ENCODE results near the gene LRFN3. TPM values are rescaled to one million over a fixed set of nuclear protein-coding genes. Genes with fewer than 3 reads are reported as not detected.
A peak's percentile ranks its signal among the peaks of the same experiment; 100 is the strongest.
"Not testable (repeated sequence)": the region's sequence is repeated elsewhere in the genome, so short reads cannot be mapped to it uniquely, and the experiment has no call there.

Gene LRFN3, protein sequence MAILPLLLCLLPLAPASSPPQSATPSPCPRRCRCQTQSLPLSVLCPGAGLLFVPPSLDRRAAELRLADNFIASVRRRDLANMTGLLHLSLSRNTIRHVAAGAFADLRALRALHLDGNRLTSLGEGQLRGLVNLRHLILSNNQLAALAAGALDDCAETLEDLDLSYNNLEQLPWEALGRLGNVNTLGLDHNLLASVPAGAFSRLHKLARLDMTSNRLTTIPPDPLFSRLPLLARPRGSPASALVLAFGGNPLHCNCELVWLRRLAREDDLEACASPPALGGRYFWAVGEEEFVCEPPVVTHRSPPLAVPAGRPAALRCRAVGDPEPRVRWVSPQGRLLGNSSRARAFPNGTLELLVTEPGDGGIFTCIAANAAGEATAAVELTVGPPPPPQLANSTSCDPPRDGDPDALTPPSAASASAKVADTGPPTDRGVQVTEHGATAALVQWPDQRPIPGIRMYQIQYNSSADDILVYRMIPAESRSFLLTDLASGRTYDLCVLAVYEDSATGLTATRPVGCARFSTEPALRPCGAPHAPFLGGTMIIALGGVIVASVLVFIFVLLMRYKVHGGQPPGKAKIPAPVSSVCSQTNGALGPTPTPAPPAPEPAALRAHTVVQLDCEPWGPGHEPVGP
- 28.0 TPM for polyA plus RNA-seq (2013, experiment 1 of 4)
- 33.3 TPM for polyA plus RNA-seq (2013, experiment 2 of 4)
- 34.4 TPM for polyA plus RNA-seq (2013, experiment 3 of 4)
- polyA plus RNA-seq (2013, experiment 4 of 4), result 32.7 TPM

DNA sequence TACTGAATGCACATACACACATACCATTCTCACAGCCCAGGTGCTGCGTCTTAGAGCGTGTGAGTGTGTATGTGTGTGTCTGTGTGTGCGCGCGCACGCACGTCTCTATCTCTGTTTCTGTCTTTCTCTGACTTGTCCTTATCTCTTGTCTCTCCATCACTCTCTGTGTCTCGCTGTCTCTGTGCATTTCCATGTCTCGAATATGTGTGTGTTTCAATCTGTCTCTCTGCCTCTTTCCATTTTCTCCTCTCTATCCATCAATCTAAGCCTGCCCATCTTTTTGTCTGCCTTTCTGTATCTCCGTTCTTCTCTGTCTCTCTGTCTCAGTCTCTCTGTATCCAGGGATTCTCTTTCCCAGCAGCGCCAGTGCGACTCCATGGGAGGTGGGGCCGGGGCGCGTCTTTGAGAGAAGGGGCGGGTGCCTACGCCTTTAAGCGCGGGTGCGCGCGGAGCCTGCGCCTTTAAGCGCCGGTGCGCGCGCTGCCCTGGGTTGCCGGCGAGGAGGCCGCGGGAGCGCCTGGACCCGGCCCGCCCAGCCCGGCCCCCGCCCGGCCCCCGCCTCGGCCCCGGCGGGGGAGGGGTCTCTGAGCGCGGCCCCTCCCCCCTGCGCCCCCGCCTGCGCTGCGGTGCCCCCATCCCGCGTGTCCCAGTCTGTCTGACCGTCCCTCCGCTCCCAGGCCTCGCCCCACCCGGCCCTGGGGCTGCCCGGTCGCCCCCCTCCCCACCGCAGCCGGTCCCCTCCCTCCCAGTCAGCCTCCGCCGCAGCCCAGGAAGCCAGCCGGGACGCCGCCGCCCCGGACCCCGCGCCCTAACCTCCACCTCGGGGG is at the start of gene LRFN3:
Gene LRFN3 (plus strand): TSS at position 464 of the 827 bp plus-strand sequence. CDS start 3,052 bp downstream, outside the sequence.
- H3K4me1 ChIP-seq (ENCODE audit: control insufficient read depth, insufficient read depth, low read length), result peaks cover 5% of the 10 kb centered on the region
- H3K9me3 ChIP-seq (ENCODE audit: control insufficient read depth, low read length), result no peaks in the 10 kb centered on the region
- 8 to 10% methylated on average over 68 of the region's 68 CpGs for WGBS, 2 experiments
- no peak within 1 kb of the TSS for H3K27ac ChIP-seq (ENCODE audit: insufficient read depth, low read depth, low read length, poor library complexity, severe bottlenecking)
- peaks cover 9% of the 10 kb centered on the region for H3K36me3 ChIP-seq (ENCODE audit: control insufficient read depth, insufficient read depth, low read length)
- H3K4me3 ChIP-seq (ENCODE audit: insufficient read depth, low read depth, low read length), result peak within 1 kb of the TSS; percentile 59
- no peaks in the 10 kb centered on the region for H3K27me3 ChIP-seq (ENCODE audit: control insufficient read depth, insufficient read depth, low read length, poor library complexity, severe bottlenecking)

DNA sequence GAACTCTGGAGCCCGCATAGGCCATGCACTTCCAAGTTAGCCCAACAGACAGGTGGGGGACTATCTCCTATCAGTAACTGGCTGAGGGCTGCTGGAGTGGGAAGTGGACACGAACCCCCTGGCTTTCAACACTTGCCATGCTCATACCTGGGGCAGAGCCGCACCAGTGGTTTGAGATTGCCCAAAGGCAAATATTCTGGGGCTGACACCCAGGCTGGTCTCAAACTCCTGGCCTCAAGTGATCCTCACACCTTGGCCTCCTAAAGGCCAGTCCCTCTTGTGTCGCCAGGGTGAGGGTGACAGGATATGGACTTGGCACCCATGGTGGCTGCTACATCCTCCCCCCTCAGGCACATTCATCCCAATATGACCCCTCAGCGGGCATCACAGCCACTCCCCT is 49.0 kb upstream of the LRFN3 start:
- H3K9me3 ChIP-seq (ENCODE audit: control insufficient read depth, low read length), result no peaks in the 10 kb centered on the region
- H3K36me3 ChIP-seq (ENCODE audit: control insufficient read depth, insufficient read depth, low read length), result peaks cover 13% of the 10 kb centered on the region
- no peaks in the 10 kb centered on the region for H3K27me3 ChIP-seq (ENCODE audit: control insufficient read depth, insufficient read depth, low read length, poor library complexity, severe bottlenecking)
- H3K27ac ChIP-seq (ENCODE audit: insufficient read depth, low read depth, low read length, poor library complexity, severe bottlenecking), result no peak overlapping the region
- no peak overlapping the region for H3K4me3 ChIP-seq (ENCODE audit: insufficient read depth, low read depth, low read length)
- H3K4me1 ChIP-seq (ENCODE audit: control insufficient read depth, insufficient read depth, low read length), result no peaks in the 10 kb centered on the region
- 94 to 96% methylated on average over 5 of the region's 5 CpGs for WGBS, 2 experiments

DNA sequence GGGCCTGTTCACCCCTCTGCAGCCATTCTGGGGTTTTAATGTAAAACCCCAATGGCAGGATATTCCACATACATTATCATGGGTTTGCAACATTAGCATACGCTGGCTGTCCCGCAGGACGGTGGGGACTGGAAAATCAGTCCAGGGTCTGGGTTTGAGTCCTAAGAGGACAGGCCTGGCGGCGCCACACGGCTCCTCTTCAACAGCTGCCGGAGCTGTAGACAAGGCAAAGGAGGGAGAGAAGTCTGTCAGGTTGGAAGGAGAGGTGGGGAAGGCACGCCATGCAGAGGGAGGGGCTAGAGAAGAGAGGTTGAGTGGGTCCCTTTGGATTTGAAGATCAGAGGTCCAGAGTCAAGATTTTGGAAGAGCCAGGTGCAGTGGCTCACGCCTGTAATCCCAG is 47.8 kb upstream of the LRFN3 start:
- H3K4me1 ChIP-seq (ENCODE audit: control insufficient read depth, insufficient read depth, low read length), result no peaks in the 10 kb centered on the region
- no peak overlapping the region for H3K27ac ChIP-seq (ENCODE audit: insufficient read depth, low read depth, low read length, poor library complexity, severe bottlenecking)
- no peak overlapping the region for H3K4me3 ChIP-seq (ENCODE audit: insufficient read depth, low read depth, low read length)
- no peaks in the 10 kb centered on the region for H3K9me3 ChIP-seq (ENCODE audit: control insufficient read depth, low read length)
- WGBS, 2 experiments, result 95% methylated on average over 9 of the region's 9 CpGs
- peaks cover 13% of the 10 kb centered on the region for H3K36me3 ChIP-seq (ENCODE audit: control insufficient read depth, insufficient read depth, low read length)
- H3K27me3 ChIP-seq (ENCODE audit: control insufficient read depth, insufficient read depth, low read length, poor library complexity, severe bottlenecking), result no peaks in the 10 kb centered on the region

DNA sequence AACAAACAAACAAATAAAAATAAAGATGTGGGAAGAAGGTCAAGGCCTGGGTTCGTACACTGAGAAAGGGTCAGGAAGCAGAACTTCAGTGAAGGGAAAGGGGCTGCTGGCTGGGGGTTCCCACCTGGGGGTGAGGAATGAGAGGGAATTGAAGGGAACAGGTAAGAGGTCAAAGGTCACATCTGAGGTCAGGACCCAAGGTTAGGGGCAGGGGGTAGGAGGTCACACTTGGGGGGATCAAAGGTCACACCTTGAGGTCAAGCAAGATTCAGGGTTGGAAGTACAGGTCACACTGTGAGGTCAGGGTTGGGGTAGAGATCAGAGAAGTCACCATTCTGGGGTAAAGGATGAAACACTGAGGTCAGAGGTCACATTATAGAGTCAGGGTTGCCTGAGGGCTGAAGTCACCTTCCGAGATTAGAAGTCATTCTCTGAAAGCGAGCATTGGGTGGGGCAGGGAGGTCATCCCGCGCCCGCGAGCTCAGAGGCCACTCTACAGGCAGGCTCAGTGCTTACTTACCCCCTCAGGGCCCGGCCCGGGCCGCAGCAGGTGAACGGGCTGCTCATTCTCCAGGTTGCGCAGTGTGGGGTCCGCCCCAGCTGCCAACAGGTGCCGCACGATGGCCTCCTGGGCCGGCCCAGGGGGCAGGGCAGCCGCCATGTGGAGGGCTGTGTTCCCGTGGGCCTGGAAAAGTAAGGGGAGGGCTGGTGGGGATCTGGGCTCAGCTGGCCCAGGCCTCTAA is 46.6 kb upstream of the LRFN3 start:
- 94 to 95% methylated on average over 18 of the region's 18 CpGs for WGBS, 2 experiments
- no peaks in the 10 kb centered on the region for H3K27me3 ChIP-seq (ENCODE audit: control insufficient read depth, insufficient read depth, low read length, poor library complexity, severe bottlenecking)
- no peak overlapping the region for H3K4me3 ChIP-seq (ENCODE audit: insufficient read depth, low read depth, low read length)
- H3K27ac ChIP-seq (ENCODE audit: insufficient read depth, low read depth, low read length, poor library complexity, severe bottlenecking), result no peak overlapping the region
- H3K9me3 ChIP-seq (ENCODE audit: control insufficient read depth, low read length), result no peaks in the 10 kb centered on the region
- no peaks in the 10 kb centered on the region for H3K4me1 ChIP-seq (ENCODE audit: control insufficient read depth, insufficient read depth, low read length)
- peaks cover 13% of the 10 kb centered on the region for H3K36me3 ChIP-seq (ENCODE audit: control insufficient read depth, insufficient read depth, low read length)

DNA sequence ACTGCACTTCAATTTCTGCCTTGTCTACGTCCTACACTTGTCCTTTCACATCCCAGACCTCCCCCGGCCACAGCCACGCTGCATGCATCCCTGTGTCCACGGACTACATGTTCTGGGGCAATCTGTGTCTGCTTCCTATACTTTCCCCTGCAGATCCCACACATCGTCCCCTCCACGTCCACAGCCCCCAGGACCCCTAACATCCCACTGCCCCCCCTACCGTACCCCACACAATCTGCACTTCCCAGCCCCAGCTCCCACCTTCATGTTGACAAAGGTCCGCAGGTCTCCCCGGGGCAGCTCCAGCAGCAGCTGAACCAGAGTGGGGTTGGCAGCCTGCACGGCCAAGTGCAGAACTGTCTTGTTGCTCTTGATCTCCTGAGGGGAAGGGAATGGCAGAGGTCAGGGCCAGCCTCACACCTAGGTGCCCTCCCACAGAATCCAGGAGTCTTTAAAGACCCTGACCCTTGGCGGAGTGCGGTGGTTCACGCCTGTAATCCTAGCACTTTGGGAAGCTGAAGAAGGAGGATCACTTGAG is 46.0 kb upstream of the LRFN3 start:
- no peaks in the 10 kb centered on the region for H3K9me3 ChIP-seq (ENCODE audit: control insufficient read depth, low read length)
- H3K4me1 ChIP-seq (ENCODE audit: control insufficient read depth, insufficient read depth, low read length), result no peaks in the 10 kb centered on the region
- H3K36me3 ChIP-seq (ENCODE audit: control insufficient read depth, insufficient read depth, low read length), result peaks cover 13% of the 10 kb centered on the region
- no peaks in the 10 kb centered on the region for H3K27me3 ChIP-seq (ENCODE audit: control insufficient read depth, insufficient read depth, low read length, poor library complexity, severe bottlenecking)
- H3K27ac ChIP-seq (ENCODE audit: insufficient read depth, low read depth, low read length, poor library complexity, severe bottlenecking), result no peak overlapping the region
- WGBS, 2 experiments, result 92 to 94% methylated on average over 13 of the region's 13 CpGs
- no peak overlapping the region for H3K4me3 ChIP-seq (ENCODE audit: insufficient read depth, low read depth, low read length)

DNA sequence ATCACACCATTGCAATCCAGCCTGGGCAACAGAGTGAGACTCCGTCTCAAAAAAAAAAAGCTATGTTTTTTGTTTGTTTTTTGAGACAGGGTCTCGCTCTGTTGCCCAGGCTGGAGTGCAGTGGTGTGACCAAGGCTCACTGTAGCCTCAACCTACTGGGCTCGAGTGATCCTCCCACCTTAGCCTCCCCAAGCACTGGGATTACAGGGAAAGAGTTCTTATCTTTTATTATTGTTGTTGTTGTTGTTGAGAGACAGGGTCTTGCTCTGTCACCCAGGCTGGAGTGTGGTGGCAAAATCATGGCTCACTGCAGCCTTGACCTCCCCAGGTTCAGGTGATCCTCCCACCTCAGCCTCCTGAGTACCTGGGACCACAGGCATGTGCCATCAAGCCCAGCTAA is 44.4 kb upstream of the LRFN3 start:
- H3K4me1 ChIP-seq (ENCODE audit: control insufficient read depth, insufficient read depth, low read length), result not testable (repeated sequence)

DNA sequence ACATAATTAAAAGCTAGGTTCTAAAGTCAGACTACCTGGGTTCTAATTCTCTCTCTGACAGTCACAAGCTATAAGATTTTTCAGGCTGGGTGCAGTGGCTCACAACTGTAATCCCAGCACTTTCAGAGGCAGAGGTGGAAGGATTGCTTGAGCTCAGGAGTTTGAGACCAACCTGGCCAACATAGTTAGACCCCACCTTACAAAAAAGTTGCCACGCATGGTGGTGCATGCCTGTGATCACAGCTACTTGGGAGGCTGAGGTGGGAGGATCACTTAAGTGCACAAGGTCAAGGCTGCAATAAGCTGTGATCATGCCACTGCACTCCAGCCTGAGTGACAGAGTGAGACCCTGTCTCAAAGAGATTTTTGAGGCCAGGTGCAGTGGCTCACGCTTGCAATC is 41.8 kb upstream of the LRFN3 start:
- peaks cover 8% of the 10 kb centered on the region for H3K27me3 ChIP-seq (ENCODE audit: control insufficient read depth, insufficient read depth, low read length, poor library complexity, severe bottlenecking)
- H3K36me3 ChIP-seq (ENCODE audit: control insufficient read depth, insufficient read depth, low read length), result peaks cover 11% of the 10 kb centered on the region
- no peaks in the 10 kb centered on the region for H3K9me3 ChIP-seq (ENCODE audit: control insufficient read depth, low read length)
- WGBS, 2 experiments, result 93 to 99% methylated on average over 2 of the region's 2 CpGs
- H3K4me3 ChIP-seq (ENCODE audit: insufficient read depth, low read depth, low read length), result no peak overlapping the region
- no peak overlapping the region for H3K27ac ChIP-seq (ENCODE audit: insufficient read depth, low read depth, low read length, poor library complexity, severe bottlenecking)
- peaks cover 4% of the 10 kb centered on the region for H3K4me1 ChIP-seq (ENCODE audit: control insufficient read depth, insufficient read depth, low read length)

More for the DNA sequence above, 44.4 kb upstream of the LRFN3 start:
- WGBS, 2 experiments, result 90 to 92% methylated on average over 3 of the region's 3 CpGs
- H3K4me3 ChIP-seq (ENCODE audit: insufficient read depth, low read depth, low read length); H3K27me3 ChIP-seq (ENCODE audit: control insufficient read depth, insufficient read depth, low read length, poor library complexity, severe bottlenecking); H3K27ac ChIP-seq (ENCODE audit: insufficient read depth, low read depth, low read length, poor library complexity, severe bottlenecking); H3K9me3 ChIP-seq (ENCODE audit: control insufficient read depth, low read length): not testable (repeated sequence)
- peaks cover 13% of the 10 kb centered on the region for H3K36me3 ChIP-seq (ENCODE audit: control insufficient read depth, insufficient read depth, low read length)

DNA sequence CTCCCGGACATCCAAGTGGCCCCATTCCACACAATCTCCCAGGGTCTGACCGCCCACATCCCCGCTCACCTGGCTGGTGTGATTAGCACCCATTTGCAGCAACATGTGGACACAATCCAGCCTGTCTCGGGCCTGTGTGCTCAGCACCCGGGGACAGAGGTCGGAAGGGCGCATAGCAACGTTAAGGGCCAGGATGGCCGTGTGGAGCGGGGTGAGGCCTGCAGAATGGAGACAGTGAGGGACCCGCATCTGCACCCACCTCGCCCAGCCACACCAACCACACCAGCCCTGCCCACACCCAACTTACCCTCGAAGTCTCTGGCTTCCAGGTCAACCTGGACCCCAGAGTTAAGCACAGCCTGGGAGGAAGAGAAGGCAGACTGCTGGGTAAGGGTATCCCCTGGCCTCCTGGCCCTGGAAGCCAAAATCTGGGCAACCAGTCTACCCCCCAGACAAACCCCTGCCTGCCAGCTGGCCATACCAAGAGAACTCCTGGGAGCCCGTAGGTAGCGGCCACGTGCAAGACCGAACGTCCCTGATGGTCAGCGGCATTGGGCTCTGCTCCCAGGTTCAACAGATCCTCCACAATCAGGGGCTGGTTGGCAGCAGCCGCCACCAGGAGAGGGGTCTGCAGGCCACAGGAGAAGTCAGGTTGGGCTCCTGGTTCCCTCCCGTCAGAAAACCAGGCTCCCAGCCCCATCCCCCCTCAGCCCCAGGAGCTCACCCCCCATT is 40.1 kb upstream of the LRFN3 start:
- H3K9me3 ChIP-seq (ENCODE audit: control insufficient read depth, low read length), result no peaks in the 10 kb centered on the region
- H3K27me3 ChIP-seq (ENCODE audit: control insufficient read depth, insufficient read depth, low read length, poor library complexity, severe bottlenecking), result peaks cover 10% of the 10 kb centered on the region
- H3K36me3 ChIP-seq (ENCODE audit: control insufficient read depth, insufficient read depth, low read length), result peaks cover 4% of the 10 kb centered on the region
- no peak overlapping the region for H3K4me3 ChIP-seq (ENCODE audit: insufficient read depth, low read depth, low read length)
- WGBS, 2 experiments, result 96% methylated on average over 21 of the region's 21 CpGs
- H3K27ac ChIP-seq (ENCODE audit: insufficient read depth, low read depth, low read length, poor library complexity, severe bottlenecking), result no peak overlapping the region
- H3K4me1 ChIP-seq (ENCODE audit: control insufficient read depth, insufficient read depth, low read length), result peaks cover 4% of the 10 kb centered on the region

DNA sequence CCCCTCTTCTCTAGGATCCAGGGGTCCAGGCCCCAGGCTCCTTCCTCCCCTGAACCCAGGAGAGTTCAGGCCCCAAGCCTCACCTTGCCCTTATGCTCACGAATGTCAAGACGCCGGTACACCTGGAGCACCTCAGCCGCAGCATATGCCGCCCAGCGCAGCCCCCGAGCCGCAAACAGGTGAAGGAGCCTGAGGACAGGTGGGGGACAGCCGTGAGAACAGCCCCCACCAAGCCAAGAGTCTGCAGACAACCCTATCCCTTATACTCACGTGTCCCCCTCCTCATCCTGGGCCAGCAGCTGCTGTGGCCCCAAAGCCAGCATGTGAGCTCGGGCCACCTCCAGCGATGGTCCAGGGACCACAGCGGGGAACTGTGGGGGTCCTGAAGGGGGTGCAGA is 39.5 kb upstream of the LRFN3 start:
- 93 to 96% methylated on average over 13 of the region's 13 CpGs for WGBS, 2 experiments

More for the DNA sequence above, 39.5 kb upstream of the LRFN3 start:
- Histone ChIP-seq H3K27me3 (ENCODE audit: control insufficient read depth, insufficient read depth, low read length, poor library complexity, severe bottlenecking) (peaks cover 16% of the 10 kb centered on the region), H3K4me1 (ENCODE audit: control insufficient read depth, insufficient read depth, low read length) (peaks cover 4% of the 10 kb centered on the region), H3K9me3 (ENCODE audit: control insufficient read depth, low read length) (no peaks in the 10 kb centered on the region), H3K4me3 (ENCODE audit: insufficient read depth, low read depth, low read length) (no peak overlapping the region), H3K27ac (ENCODE audit: insufficient read depth, low read depth, low read length, poor library complexity, severe bottlenecking) (no peak overlapping the region), H3K36me3 (ENCODE audit: control insufficient read depth, insufficient read depth, low read length) (peaks cover 4% of the 10 kb centered on the region)
